Tibial nerve (tissue), 4 donors: ENCODE results near the gene SMAD4. TPM values are rescaled to one million over a fixed set of nuclear protein-coding genes. Genes with fewer than 3 reads are reported as not detected.

ENCODE experiments used
- DNase-seq, 2 donors: peaks; one replicate each; pipeline ENCODE4 v3.0.0-alpha.2; 2019; ENCODE audit warnings: low spot score in 2 of 2
- H3K27ac ChIP-seq, 4 donors: fragments of 200-600 bp; sonication (generic) in 3 of 4; one replicate each; pipeline ENCODE4 v1.5.1; 2017 to 2019; ENCODE audit warnings: mild to moderate bottlenecking in 1 of 4
- H3K27me3 ChIP-seq, 2 donors: fragments of 200-600 bp; sonication (generic) in 1 of 2; one replicate each; pipeline versions ENCODE4 v1.5.1 to v1.6.0; 2017 to 2019
- H3K36me3 ChIP-seq, 3 donors: fragments of 200-600 bp; sonication (generic); one replicate each; pipeline ENCODE4 v1.5.1; 2018 to 2019
- H3K4me1 ChIP-seq, 4 donors: fragments of 200-600 bp; sonication (generic) in 3 of 4; one replicate each; pipeline ENCODE4 v1.5.1; 2017 to 2019
- H3K4me3 ChIP-seq, 4 donors: fragments of 200-600 bp; sonication (generic) in 3 of 4; one replicate each; pipeline ENCODE4 v1.5.1; 2017 to 2019; ENCODE audit warnings: mild to moderate bottlenecking in 1 of 4, moderate library complexity in 1 of 4
- H3K9me3 ChIP-seq, 4 donors: fragments of 200-600 bp; sonication (generic) in 3 of 4; one replicate each; pipeline ENCODE4 v1.5.1; 2017 to 2019
- EP300 ChIP-seq, 2 donors: sonication (generic); formaldehyde crosslinking; IDR thresholded peaks; one replicate each; pipeline ENCODE4 v1.6.1; 2017; ENCODE audit warnings: antibody characterized with exemption in 2 of 2, mild to moderate bottlenecking in 1 of 2
- POLR2A ChIP-seq, 2 donors: fragments of 450-650 bp; IDR thresholded peaks; one replicate each; pipeline ENCODE4 v1.6.1; 2017; ENCODE audit warnings: antibody characterized with exemption in 2 of 2, mild to moderate bottlenecking in 2 of 2, moderate library complexity in 2 of 2
- WGBS, 2 donors: methylation state at CpG; one replicate each; pipeline ENCODE4 v1.1.5; 2018; 5-methylcytosine and 5-hydroxymethylcytosine counted together
- total RNA-seq, 4 donors: library from RNA; depleted of rRNA; stranded (reverse); fragments of >200 nt; gene quantifications; one replicate each; pipeline ENCODE4 v1.1.0, GENCODE V29; 2016
- TF ChIP-seq, protein P1 (sequence below), 5 experiments: fragments of 200-600 bp in 3 of 5; fragments of 450-650 bp in 2 of 5; sonication (generic) in 3 of 5; IDR thresholded peaks; one replicate each; pipeline ENCODE4 v1.5.1; 2016 to 2019; ENCODE audit warnings: antibody characterized with exemption in 5 of 5, mild to moderate bottlenecking in 3 of 5, moderate library complexity in 2 of 5

The SMAD4 gene
- total RNA-seq, 4 donors from 2014 or later = 100 to 182 (median 148) TPM

DNA sequence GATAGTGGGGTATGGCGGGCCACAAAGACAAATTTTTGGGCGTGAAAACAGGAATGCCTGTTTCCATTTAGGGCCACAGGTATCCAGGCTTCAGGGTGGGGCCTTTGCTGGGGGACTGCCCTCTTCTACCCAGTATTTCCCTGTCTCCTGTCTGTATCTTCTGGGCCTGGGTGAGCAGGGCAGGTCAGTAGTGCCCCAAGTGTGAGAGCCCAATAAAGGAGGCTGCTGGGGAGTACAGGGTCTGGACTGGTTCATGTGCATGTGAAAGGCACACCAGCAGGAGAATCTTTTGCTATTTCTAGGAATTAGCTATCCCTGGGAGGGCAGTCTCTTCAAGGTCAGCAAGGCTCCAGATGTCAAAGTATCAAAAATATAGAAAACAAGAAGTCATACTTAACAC lies 96.0 kb downstream of the SMAD4 start:
- Histone ChIP-seq H3K36me3 (no peaks in the 10 kb centered on the region), H3K27me3 (no peaks in the 10 kb centered on the region), H3K4me3 (no peak overlapping the region), H3K9me3 (no peaks in the 10 kb centered on the region), H3K4me1 (no peaks in the 10 kb centered on the region), H3K27ac (no peak overlapping the region)
- DNase-seq = no peak
- no peak for TF ChIP-seq POLR2A (IDR thresholded peaks at IDR 0.05)
- TF ChIP-seq EP300 (IDR thresholded peaks at IDR 0.05) = no peak
- TF ChIP-seq, protein P1, sequence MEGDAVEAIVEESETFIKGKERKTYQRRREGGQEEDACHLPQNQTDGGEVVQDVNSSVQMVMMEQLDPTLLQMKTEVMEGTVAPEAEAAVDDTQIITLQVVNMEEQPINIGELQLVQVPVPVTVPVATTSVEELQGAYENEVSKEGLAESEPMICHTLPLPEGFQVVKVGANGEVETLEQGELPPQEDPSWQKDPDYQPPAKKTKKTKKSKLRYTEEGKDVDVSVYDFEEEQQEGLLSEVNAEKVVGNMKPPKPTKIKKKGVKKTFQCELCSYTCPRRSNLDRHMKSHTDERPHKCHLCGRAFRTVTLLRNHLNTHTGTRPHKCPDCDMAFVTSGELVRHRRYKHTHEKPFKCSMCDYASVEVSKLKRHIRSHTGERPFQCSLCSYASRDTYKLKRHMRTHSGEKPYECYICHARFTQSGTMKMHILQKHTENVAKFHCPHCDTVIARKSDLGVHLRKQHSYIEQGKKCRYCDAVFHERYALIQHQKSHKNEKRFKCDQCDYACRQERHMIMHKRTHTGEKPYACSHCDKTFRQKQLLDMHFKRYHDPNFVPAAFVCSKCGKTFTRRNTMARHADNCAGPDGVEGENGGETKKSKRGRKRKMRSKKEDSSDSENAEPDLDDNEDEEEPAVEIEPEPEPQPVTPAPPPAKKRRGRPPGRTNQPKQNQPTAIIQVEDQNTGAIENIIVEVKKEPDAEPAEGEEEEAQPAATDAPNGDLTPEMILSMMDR (IDR thresholded peaks at IDR 0.05) = no peak
- 95 to 100% methylated on average over 2 of the region's 2 CpGs for WGBS, 2 donors

DNA sequence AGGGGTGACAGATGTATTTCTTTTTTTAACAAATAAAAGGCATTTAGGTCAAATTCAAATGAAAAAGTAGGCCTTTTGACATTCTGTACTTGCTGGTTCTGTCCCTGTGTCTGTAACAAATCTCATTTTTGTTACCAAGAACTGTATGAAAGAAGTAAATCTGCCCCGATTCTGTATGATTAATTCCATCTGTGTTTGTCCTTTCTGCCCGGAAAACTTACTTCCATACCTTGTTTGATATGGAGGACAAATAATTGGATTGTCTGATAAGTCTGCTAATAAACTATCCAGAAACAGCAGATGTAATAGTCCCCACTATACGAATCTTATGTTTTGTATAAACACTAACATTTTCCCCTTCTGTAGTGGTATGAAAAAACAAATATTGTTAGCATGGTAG lies 97.7 kb downstream of the SMAD4 start:
- Histone ChIP-seq H3K4me3 (no peak overlapping the region), H3K36me3 (no peaks in the 10 kb centered on the region), H3K4me1 (no peaks in the 10 kb centered on the region), H3K27me3 (no peaks in the 10 kb centered on the region), H3K9me3 (no peaks in the 10 kb centered on the region), H3K27ac (no peak overlapping the region)
- no peak for TF ChIP-seq POLR2A (IDR thresholded peaks at IDR 0.05)
- no peak for TF ChIP-seq EP300 (IDR thresholded peaks at IDR 0.05)
- TF ChIP-seq, protein P1 (IDR thresholded peaks at IDR 0.05) = no peak
- WGBS, 2 donors = 66 to 69% methylated on average over 3 of the region's 3 CpGs
- no peak for DNase-seq

DNA sequence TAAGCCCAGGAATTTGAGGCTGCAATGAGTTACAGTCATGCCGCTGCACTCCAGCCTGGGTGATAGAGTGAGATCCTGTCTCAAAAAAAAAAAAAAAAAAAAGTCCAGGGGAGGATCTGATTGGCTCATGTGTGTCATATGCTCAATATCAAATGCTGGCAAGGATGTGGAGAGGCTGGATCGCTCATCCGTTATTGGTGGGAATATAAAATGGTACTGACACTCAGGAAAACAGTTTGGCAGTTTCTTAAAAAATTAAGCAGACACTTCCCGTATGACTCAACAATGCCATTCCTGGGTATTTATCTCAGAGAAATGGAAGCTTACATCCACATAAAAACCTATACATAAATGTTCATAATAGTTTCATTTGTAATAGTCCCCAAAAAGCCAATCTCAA lies 98.5 kb downstream of the SMAD4 start:
- Histone ChIP-seq H3K4me1 (peaks cover 0 to 4% (median 0%) of the 10 kb centered on the region in 4 donors), H3K4me3 (no peak overlapping the region), H3K36me3 (no peaks in the 10 kb centered on the region), H3K27me3 (no peaks in the 10 kb centered on the region), H3K9me3 (no peaks in the 10 kb centered on the region), H3K27ac (no peak overlapping the region)
- WGBS, 2 donors = 76 to 80% methylated on average over 4 of the region's 4 CpGs
- DNase-seq = no peak
- TF ChIP-seq EP300 (IDR thresholded peaks at IDR 0.05) (no peak), POLR2A (IDR thresholded peaks at IDR 0.05) (no peak)
- TF ChIP-seq, protein P1 (IDR thresholded peaks at IDR 0.05) = no peak

DNA sequence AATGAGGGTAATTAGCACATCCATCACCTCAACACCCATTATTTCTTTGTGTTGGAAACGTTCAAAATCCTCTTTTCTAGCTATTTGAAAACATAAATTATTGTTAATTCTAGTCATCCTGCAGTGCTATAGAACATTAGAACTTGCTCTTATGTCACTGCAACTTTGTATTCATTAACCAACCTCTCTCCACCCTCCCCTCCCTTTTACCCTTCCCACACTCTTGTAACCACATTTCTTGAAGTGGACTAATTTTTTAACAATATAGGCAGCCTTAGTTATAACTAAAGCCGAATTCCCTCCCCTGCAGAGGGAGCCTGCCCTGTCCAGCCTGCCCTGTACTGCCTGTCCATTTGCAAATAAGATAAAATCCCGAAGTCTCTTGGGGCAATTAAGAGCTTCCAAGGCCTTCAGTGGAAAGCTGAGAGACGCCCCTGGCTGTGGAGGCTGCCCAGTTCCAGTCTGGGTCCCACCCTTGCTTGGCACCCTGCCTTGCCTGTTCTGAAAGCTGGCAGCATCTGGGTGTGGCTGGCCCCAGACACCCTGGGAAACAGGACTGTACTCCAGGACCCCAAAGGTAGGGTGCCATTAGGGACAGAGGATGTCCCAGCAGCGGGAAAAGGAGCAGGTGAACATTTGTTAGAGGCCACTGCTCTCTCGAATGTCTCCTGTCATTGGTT lies 102.4 kb downstream of the SMAD4 start:
- 73% methylated on average over 6 of the region's 6 CpGs for WGBS, 2 donors
- no peaks in the 10 kb centered on the region for H3K36me3 ChIP-seq
- no peaks in the 10 kb centered on the region for H3K9me3 ChIP-seq
- H3K27me3 ChIP-seq = no peaks in the 10 kb centered on the region
- no peak overlapping the region for H3K4me3 ChIP-seq
- peaks cover 0 to 8% (median 0%) of the 10 kb centered on the region in 4 donors for H3K4me1 ChIP-seq
- no peak overlapping the region for H3K27ac ChIP-seq
- TF ChIP-seq, protein P1 (IDR thresholded peaks at IDR 0.05) = no peak
- TF ChIP-seq POLR2A (IDR thresholded peaks at IDR 0.05) (no peak), EP300 (IDR thresholded peaks at IDR 0.05) (no peak)
- no peak for DNase-seq

DNA sequence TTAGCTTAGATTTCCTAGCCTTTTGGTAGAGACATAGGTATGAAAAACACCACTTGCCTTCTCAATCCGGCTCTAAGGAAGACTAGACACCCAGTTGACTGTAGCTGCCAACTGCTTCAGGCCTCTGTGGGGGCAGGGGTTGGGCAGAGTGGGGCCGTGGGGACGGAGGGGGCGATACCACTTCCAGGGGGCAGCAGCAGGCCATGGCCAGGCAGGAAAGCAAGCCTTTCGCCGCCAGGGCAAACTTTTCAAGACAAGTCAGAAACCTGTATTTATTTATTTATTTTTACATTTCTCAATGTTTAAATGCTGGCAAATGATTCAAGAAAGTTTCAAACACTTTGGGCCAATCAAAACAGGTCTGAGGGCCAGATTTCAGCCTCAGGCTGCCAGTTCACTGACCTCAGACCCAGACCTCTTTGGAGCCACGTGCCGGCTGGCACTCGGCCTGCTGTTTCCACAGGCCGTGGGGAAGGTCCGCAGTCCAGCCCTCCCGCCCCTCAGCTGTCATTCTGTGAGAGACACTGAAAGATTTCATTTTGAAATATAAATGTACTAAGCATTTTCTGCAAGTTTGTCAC lies 103.7 kb downstream of the SMAD4 start:
- Histone ChIP-seq H3K36me3 (no peaks in the 10 kb centered on the region), H3K4me1 (peaks cover 0 to 8% (median 0%) of the 10 kb centered on the region in 4 donors), H3K27ac (no peak overlapping the region), H3K9me3 (no peaks in the 10 kb centered on the region), H3K4me3 (no peak overlapping the region), H3K27me3 (no peaks in the 10 kb centered on the region)
- 27 to 33% methylated on average over 12 of the region's 12 CpGs for WGBS, 2 donors
- TF ChIP-seq, protein P1 (IDR thresholded peaks at IDR 0.05) = no peak
- TF ChIP-seq POLR2A (IDR thresholded peaks at IDR 0.05) (no peak), EP300 (IDR thresholded peaks at IDR 0.05) (no peak)
- DNase-seq = no peak
